WTC11 (cell line): ENCODE results near the gene ISCU. TPM values are rescaled to one million over a fixed set of nuclear protein-coding genes. Genes with fewer than 3 reads are reported as not detected.

ENCODE experiments used
- ATAC-seq: fragments of 200-7000 bp; cut with Tn5 transposase; 2 replicates; pipeline ENCODE4 v1.10.0; 2021; ENCODE audit warnings: mild to moderate bottlenecking, moderate library complexity
- CTCF ChIA-PET: fragments of 300-600 bp; sonication (Branson Sonifier 250); formaldehyde crosslinking; loops from one replicate; lab custom pipeline; 2021; ENCODE audit warnings: antibody characterized with exemption; lab: Charles Lee
- POLR2A ChIA-PET: fragments of 350-600 bp; sonication (Branson Sonifier 250); formaldehyde crosslinking; loops from one replicate; lab custom pipeline; 2021; ENCODE audit warnings: antibody characterized with exemption; lab: Charles Lee
- DNase-seq: peaks from one replicate; pipeline ENCODE4 v3.0.0; 2021; ENCODE audit warnings: low spot score
- H3K27ac Mint-ChIP-seq: 2 replicates; pipeline ENCODE4 v1.8.0; 2021; ENCODE audit warnings: mixed read lengths
- H3K27me3 Mint-ChIP-seq: 2 replicates; pipeline ENCODE4 v1.8.0; 2021; ENCODE audit warnings: low read depth, mild to moderate bottlenecking, moderate library complexity, mixed read lengths
- H3K36me3 Mint-ChIP-seq: 2 replicates; pipeline ENCODE4 v1.8.0; 2021; ENCODE audit warnings: mixed read lengths
- H3K4me1 Mint-ChIP-seq: 2 replicates; pipeline ENCODE4 v1.8.0; 2022; ENCODE audit warnings: mixed read lengths
- H3K4me3 Mint-ChIP-seq: 2 replicates; pipeline ENCODE4 v1.8.0; 2021; ENCODE audit warnings: mild to moderate bottlenecking, moderate library complexity, mixed read lengths
- H3K9me3 Mint-ChIP-seq: 2 replicates; pipeline ENCODE4 v1.8.0; 2021; ENCODE audit warnings: mixed read lengths
- ARID4B ChIP-seq: sonication (generic); formaldehyde crosslinking; IDR thresholded peaks from 2 replicates; pipeline ENCODE4 v1.8.0; 2023; ENCODE audit warnings: missing genetic modification reagents, mild to moderate bottlenecking, borderline replicate concordance
- ATF1 ChIP-seq: sonication (generic); formaldehyde crosslinking; IDR thresholded peaks from 2 replicates; pipeline ENCODE4 v1.8.1; 2023; ENCODE audit warnings: mild to moderate bottlenecking, moderate library complexity, missing genetic modification reagents
- ATF6 ChIP-seq: sonication (generic); formaldehyde crosslinking; IDR thresholded peaks from 2 replicates; pipeline ENCODE4 v1.8.1; 2023; ENCODE audit warnings: mild to moderate bottlenecking, missing genetic modification reagents
- CREB1 ChIP-seq: sonication (generic); formaldehyde crosslinking; IDR thresholded peaks from 2 replicates; pipeline ENCODE4 v1.8.0; 2023; ENCODE audit warnings: mild to moderate bottlenecking, missing genetic modification reagents
- EMX1 ChIP-seq: fragments of 250-450 bp; sonication (Bioruptor Pico); IDR thresholded peaks from 2 replicates; pipeline ENCODE4 v1.8.0; 2021; ENCODE audit warnings: mild to moderate bottlenecking
- FOXP1 ChIP-seq: sonication (generic); formaldehyde crosslinking; IDR thresholded peaks from 2 replicates; pipeline ENCODE4 v1.8.0; 2022; ENCODE audit warnings: missing genetic modification reagents, mild to moderate bottlenecking, moderate library complexity, borderline replicate concordance
- FOXP4 ChIP-seq: sonication (generic); formaldehyde crosslinking; IDR thresholded peaks from 2 replicates; pipeline ENCODE4 v1.8.0; 2022; ENCODE audit warnings: mild to moderate bottlenecking, missing genetic modification reagents
- NR3C1 ChIP-seq: sonication (generic); formaldehyde crosslinking; conservative IDR thresholded peaks from 2 replicates; pipeline ENCODE4 v1.8.1; 2023; ENCODE audit warnings: low read depth, mild to moderate bottlenecking, missing genetic modification reagents
- PRDM15 ChIP-seq: sonication (generic); formaldehyde crosslinking; IDR thresholded peaks from 2 replicates; pipeline ENCODE4 v1.8.0; 2022; ENCODE audit warnings: missing genetic modification reagents
- RELA ChIP-seq: sonication (generic); formaldehyde crosslinking; IDR thresholded peaks from 2 replicates; pipeline ENCODE4 v1.8.1; 2022; ENCODE audit warnings: missing genetic modification reagents, mild to moderate bottlenecking, borderline replicate concordance
- SMAD3 ChIP-seq: sonication (generic); formaldehyde crosslinking; IDR thresholded peaks from 2 replicates; pipeline ENCODE4 v1.8.0; 2022; ENCODE audit warnings: missing genetic modification reagents, mild to moderate bottlenecking, borderline replicate concordance
- SMAD4 ChIP-seq: sonication (generic); formaldehyde crosslinking; IDR thresholded peaks from 2 replicates; pipeline ENCODE4 v1.8.0; 2022; ENCODE audit warnings: mild to moderate bottlenecking, missing genetic modification reagents
- TEAD1 ChIP-seq: sonication (generic); formaldehyde crosslinking; IDR thresholded peaks from 2 replicates; pipeline ENCODE4 v1.8.0; 2022; ENCODE audit warnings: mild to moderate bottlenecking, missing genetic modification reagents
- USF1 ChIP-seq: sonication (generic); formaldehyde crosslinking; IDR thresholded peaks from 2 replicates; pipeline ENCODE4 v1.8.0; 2022; ENCODE audit warnings: mild to moderate bottlenecking, missing genetic modification reagents
- ZBTB21 ChIP-seq: sonication (generic); formaldehyde crosslinking; IDR thresholded peaks from 2 replicates; pipeline ENCODE4 v1.8.1; 2023; ENCODE audit warnings: mild to moderate bottlenecking, missing genetic modification reagents, borderline replicate concordance
- ZBTB43 ChIP-seq: sonication (generic); formaldehyde crosslinking; IDR thresholded peaks from 2 replicates; pipeline ENCODE4 v1.8.1; 2023; ENCODE audit warnings: mild to moderate bottlenecking, missing genetic modification reagents
- ZMAT4 ChIP-seq: fragments of 250-450 bp; sonication (Bioruptor Pico); IDR thresholded peaks from 2 replicates; pipeline ENCODE4 v1.9.0; 2021; ENCODE audit warnings: mild to moderate bottlenecking
- ZNF219 ChIP-seq: sonication (generic); formaldehyde crosslinking; IDR thresholded peaks from 2 replicates; pipeline ENCODE4 v1.8.0; 2023; ENCODE audit warnings: missing genetic modification reagents, mild to moderate bottlenecking, borderline replicate concordance
- ZNF281 ChIP-seq: sonication (generic); formaldehyde crosslinking; IDR thresholded peaks from 2 replicates; pipeline ENCODE4 v1.8.0; 2023; ENCODE audit warnings: mild to moderate bottlenecking, missing genetic modification reagents
- total RNA-seq: library from RNA; stranded (reverse); gene quantifications from 3 replicates; pipeline ENCODE4 v1.2.3, GENCODE V29; 2021

The ISCU gene
- total RNA-seq, 1 experiment from 2014 or later = 85.9 TPM

GRCh38 chr12:108613548-108613947 is 51.2 kb downstream of the ISCU start:
- peaks cover 2% of the 10 kb centered on the region; the same call in 1 of the 2 replicates for H3K27me3 Mint-ChIP-seq
- ATAC-seq (no peak), DNase-seq (no peak)
- H3K4me1 Mint-ChIP-seq = peaks cover 24% of the 10 kb centered on the region
- H3K9me3 Mint-ChIP-seq = peaks cover 13% of the 10 kb centered on the region
- ChIA-PET CTCF (interaction anchor here (0.6 to 1.9 kb wide), 5 partner anchors 16 to 120 kb away, joined by 3 to 11 read pairs (median 4); partner anchors contain the start of genes ISCU, SART3 and TMEM119), POLR2A (interaction anchor here (0.5 kb wide), 1 partner anchor 146 kb away, joined by 3 read pairs; no protein-coding TSS in a partner anchor)
- H3K36me3 Mint-ChIP-seq = no peaks in the 10 kb centered on the region
- H3K27ac Mint-ChIP-seq = no peak overlapping the region
- no peak overlapping the region for H3K4me3 Mint-ChIP-seq
- no peak for TF ChIP-seq ZBTB21 (CRISPR knock-in tag)
- TF ChIP-seq ARID4B (CRISPR knock-in tag) = no peak
- TF ChIP-seq USF1 (CRISPR knock-in tag) = no peak
- TF ChIP-seq ZMAT4 (CRISPR knock-in tag) = no peak
- no peak for TF ChIP-seq ATF1
- TF ChIP-seq SMAD4 (CRISPR knock-in tag) = no peak
- TF ChIP-seq FOXP4 (CRISPR knock-in tag) = no peak
- TF ChIP-seq FOXP1 (CRISPR knock-in tag) = no peak
- no peak for TF ChIP-seq SMAD3
- TF ChIP-seq ZNF281 (CRISPR knock-in tag) = no peak
- TF ChIP-seq TEAD1 (CRISPR knock-in tag) = no peak
- TF ChIP-seq PRDM15 (CRISPR knock-in tag) = no peak
- no peak for TF ChIP-seq ZNF219 (CRISPR knock-in tag)
- TF ChIP-seq ZBTB43 (CRISPR knock-in tag) = no peak
- no peak for TF ChIP-seq RELA (CRISPR knock-in tag)
- no peak for TF ChIP-seq ATF6 (CRISPR knock-in tag)
- TF ChIP-seq EMX1 = no peak
- no peak for TF ChIP-seq CREB1
- TF ChIP-seq NR3C1 (CRISPR knock-in tag) = no peak
